Subcutaneous preadipocyte (primary cell): ENCODE data around the gene SLC35C1. TPM values are rescaled to one million over a fixed set of nuclear protein-coding genes. Genes with fewer than 3 reads are reported as not detected.

Experiments
- total RNA-seq: library from RNA; depleted of rRNA; stranded (reverse); fragments of >200 nt; gene quantifications from 2 replicates; pipeline ENCODE4 v1.2.3, GENCODE V29; 2012

Gene SLC35C1
- 8.8 and 10.9 TPM in 2 replicates for total RNA-seq

GRCh38 chr11:45804761-45805304, at the start of gene SLC35C1:
SLC35C1 (plus strand) TSS chr11:45805149; CDS start chr11:45805802, 653 bp downstream.

GRCh38 chr11:45846974-45847910, 42.3 kb downstream of the SLC35C1 start, which contains the start of gene CRY2:
CRY2 (plus strand) TSS chr11:45847475; CDS start chr11:45847491, 16 bp downstream.

Other genes with a start within 250 kb of the SLC35C1 start
- gene CHST1, start 139.5 kb upstream of the SLC35C1 start, total RNA-seq = 3.3 and 8.1 TPM in 2 replicates
- gene CRY2, start 42.3 kb downstream of the SLC35C1 start, total RNA-seq = 10.7 and 13.3 TPM in 2 replicates
- 7.3 and 7.4 TPM in 2 replicates for gene MAPK8IP1, start 80.5 kb downstream of the SLC35C1 start, total RNA-seq
- 1.5 and 2.3 TPM in 2 replicates for gene FREY1, start 102.1 kb downstream of the SLC35C1 start, total RNA-seq
- gene PEX16, start 112.7 kb downstream of the SLC35C1 start, total RNA-seq = 29.7 and 30.9 TPM in 2 replicates
- not detected in 2 replicates for gene LARGE2, start 117.5 kb downstream of the SLC35C1 start, total RNA-seq